ENCODE measurements around the gene FZD4.
"Not testable (repeated sequence)": the region's sequence is repeated elsewhere in the genome, so short reads cannot be mapped to it uniquely, and the experiment has no call there.

Gene FZD4

GRCh38 chr11:86955361-86956120 is at the start of gene FZD4:
Gene FZD4, minus strand, starts transcription at chr11:86955395. Its CDS starts 310 bp downstream, at chr11:86955085.
- H3K4me3 ChIP-seq (ENCODE audit: low read depth, low read length): peak within 1 kb of the TSS; percentile 86

GRCh38 chr11:87004281-87004680 is 49.1 kb upstream of the FZD4 start:
- not testable (repeated sequence) for H3K27ac ChIP-seq (ENCODE audit: low read depth, low read length); H3K27me3 ChIP-seq (ENCODE audit: control insufficient read depth, insufficient read depth, low read length); H3K36me3 ChIP-seq (ENCODE audit: control insufficient read depth, insufficient read depth, low read length); H3K4me3 ChIP-seq (ENCODE audit: low read depth, low read length); H3K9ac ChIP-seq (ENCODE audit: low read length); H3K9me3 ChIP-seq (ENCODE audit: control insufficient read depth, insufficient read depth, low read depth, low read length)
- H3K4me1 ChIP-seq (ENCODE audit: control insufficient read depth, insufficient read depth, low read length): peaks cover 11% of the 10 kb centered on the region; the same call in 1 of the 2 replicates

More at GRCh38 chr11:86955361-86956120, at the start of gene FZD4:
- peaks cover 15% of the 10 kb centered on the region for H3K36me3 ChIP-seq (ENCODE audit: control insufficient read depth, insufficient read depth, low read length)
- peaks cover 11% of the 10 kb centered on the region for H3K27me3 ChIP-seq (ENCODE audit: control insufficient read depth, insufficient read depth, low read length)
- peaks cover 13% of the 10 kb centered on the region for H3K4me1 ChIP-seq (ENCODE audit: control insufficient read depth, insufficient read depth, low read length)
- peak within 1 kb of the TSS; percentile 7; the same call in 1 of the 2 replicates for H3K27ac ChIP-seq (ENCODE audit: low read depth, low read length)
- no peaks in the 10 kb centered on the region for H3K9me3 ChIP-seq (ENCODE audit: control insufficient read depth, insufficient read depth, low read depth, low read length)
- peak within 1 kb of the TSS; percentile 82 for H3K9ac ChIP-seq (ENCODE audit: low read length)

- Histone ChIP-seq H3K4me1 (ENCODE audit: control insufficient read depth, insufficient read depth, low read length) (peaks cover 13% of the 10 kb centered on the region; the same call in 1 of the 2 replicates), H3K36me3 (ENCODE audit: control insufficient read depth, insufficient read depth, low read length) (no peaks in the 10 kb centered on the region), H3K4me3 (ENCODE audit: low read depth, low read length) (no peak overlapping the region), H3K9me3 (ENCODE audit: control insufficient read depth, insufficient read depth, low read depth, low read length) (no peaks in the 10 kb centered on the region), H3K9ac (ENCODE audit: low read length) (no peak overlapping the region), H3K27me3 (ENCODE audit: control insufficient read depth, insufficient read depth, low read length) (no peaks in the 10 kb centered on the region), H3K27ac (ENCODE audit: low read depth, low read length) (no peak overlapping the region)
Observed at GRCh38 chr11:87002918-87003317, 47.7 kb upstream of the FZD4 start.

- Histone ChIP-seq H3K27ac (ENCODE audit: low read depth, low read length) (peak overlapping the region; percentile 67; the same call in 1 of the 2 replicates), H3K9ac (ENCODE audit: low read length) (peak overlapping the region; percentile 59), H3K36me3 (ENCODE audit: control insufficient read depth, insufficient read depth, low read length) (no peaks in the 10 kb centered on the region), H3K4me3 (ENCODE audit: low read depth, low read length) (no peak overlapping the region), H3K4me1 (ENCODE audit: control insufficient read depth, insufficient read depth, low read length) (peaks cover 21% of the 10 kb centered on the region; the same call in 1 of the 2 replicates), H3K9me3 (ENCODE audit: control insufficient read depth, insufficient read depth, low read depth, low read length) (no peaks in the 10 kb centered on the region), H3K27me3 (ENCODE audit: control insufficient read depth, insufficient read depth, low read length) (no peaks in the 10 kb centered on the region)
Observed at GRCh38 chr11:86999859-87000753, 44.9 kb upstream of the FZD4 start.

- H3K27ac ChIP-seq (ENCODE audit: low read depth, low read length): peak overlapping the region; percentile 67; the same call in 1 of the 2 replicates
- no peak overlapping the region for H3K4me3 ChIP-seq (ENCODE audit: low read depth, low read length)
- H3K9ac ChIP-seq (ENCODE audit: low read length): peak overlapping the region; percentile 59
- no peaks in the 10 kb centered on the region for H3K36me3 ChIP-seq (ENCODE audit: control insufficient read depth, insufficient read depth, low read length)
- H3K9me3 ChIP-seq (ENCODE audit: control insufficient read depth, insufficient read depth, low read depth, low read length): no peaks in the 10 kb centered on the region
- no peaks in the 10 kb centered on the region for H3K27me3 ChIP-seq (ENCODE audit: control insufficient read depth, insufficient read depth, low read length)
- H3K4me1 ChIP-seq (ENCODE audit: control insufficient read depth, insufficient read depth, low read length): peaks cover 21% of the 10 kb centered on the region; the same call in 1 of the 2 replicates
Observed at GRCh38 chr11:86999388-86999787, 44.2 kb upstream of the FZD4 start.

GRCh38 chr11:86996953-86997570 is 41.9 kb upstream of the FZD4 start:
- no peaks in the 10 kb centered on the region for H3K9me3 ChIP-seq (ENCODE audit: control insufficient read depth, insufficient read depth, low read depth, low read length)
- no peaks in the 10 kb centered on the region for H3K27me3 ChIP-seq (ENCODE audit: control insufficient read depth, insufficient read depth, low read length)
- no peak overlapping the region for H3K27ac ChIP-seq (ENCODE audit: low read depth, low read length)
- no peak overlapping the region for H3K9ac ChIP-seq (ENCODE audit: low read length)
- H3K4me1 ChIP-seq (ENCODE audit: control insufficient read depth, insufficient read depth, low read length): peaks cover 24% of the 10 kb centered on the region; the same call in 1 of the 2 replicates
- no peaks in the 10 kb centered on the region for H3K36me3 ChIP-seq (ENCODE audit: control insufficient read depth, insufficient read depth, low read length)
- H3K4me3 ChIP-seq (ENCODE audit: low read depth, low read length): no peak overlapping the region

GRCh38 chr11:86993031-86993430 is 37.8 kb upstream of the FZD4 start:
- Histone ChIP-seq H3K27ac (ENCODE audit: low read depth, low read length) (no peak overlapping the region; the same call in 1 of the 2 replicates), H3K27me3 (ENCODE audit: control insufficient read depth, insufficient read depth, low read length) (no peaks in the 10 kb centered on the region), H3K4me3 (ENCODE audit: low read depth, low read length) (no peak overlapping the region), H3K9ac (ENCODE audit: low read length) (no peak overlapping the region), H3K9me3 (ENCODE audit: control insufficient read depth, insufficient read depth, low read depth, low read length) (no peaks in the 10 kb centered on the region), H3K36me3 (ENCODE audit: control insufficient read depth, insufficient read depth, low read length) (no peaks in the 10 kb centered on the region), H3K4me1 (ENCODE audit: control insufficient read depth, insufficient read depth, low read length) (peaks cover 33% of the 10 kb centered on the region)

GRCh38 chr11:86992340-86992739 is 37.1 kb upstream of the FZD4 start:
- not testable (repeated sequence) for H3K27ac ChIP-seq (ENCODE audit: low read depth, low read length); H3K9ac ChIP-seq (ENCODE audit: low read length); H3K27me3 ChIP-seq (ENCODE audit: control insufficient read depth, insufficient read depth, low read length); H3K9me3 ChIP-seq (ENCODE audit: control insufficient read depth, insufficient read depth, low read depth, low read length); H3K4me3 ChIP-seq (ENCODE audit: low read depth, low read length); H3K36me3 ChIP-seq (ENCODE audit: control insufficient read depth, insufficient read depth, low read length)
- H3K4me1 ChIP-seq (ENCODE audit: control insufficient read depth, insufficient read depth, low read length): peaks cover 31% of the 10 kb centered on the region

GRCh38 chr11:86991341-86991740 is 36.1 kb upstream of the FZD4 start:
- Histone ChIP-seq H3K36me3 (ENCODE audit: control insufficient read depth, insufficient read depth, low read length) (no peaks in the 10 kb centered on the region), H3K27me3 (ENCODE audit: control insufficient read depth, insufficient read depth, low read length) (no peaks in the 10 kb centered on the region), H3K9me3 (ENCODE audit: control insufficient read depth, insufficient read depth, low read depth, low read length) (no peaks in the 10 kb centered on the region), H3K9ac (ENCODE audit: low read length) (no peak overlapping the region), H3K4me1 (ENCODE audit: control insufficient read depth, insufficient read depth, low read length) (peaks cover 25% of the 10 kb centered on the region), H3K27ac (ENCODE audit: low read depth, low read length) (no peak overlapping the region), H3K4me3 (ENCODE audit: low read depth, low read length) (no peak overlapping the region)

- H3K27ac ChIP-seq (ENCODE audit: low read depth, low read length): no peak overlapping the region
- H3K4me3 ChIP-seq (ENCODE audit: low read depth, low read length): no peak overlapping the region
- H3K36me3 ChIP-seq (ENCODE audit: control insufficient read depth, insufficient read depth, low read length): no peaks in the 10 kb centered on the region
- H3K9ac ChIP-seq (ENCODE audit: low read length): no peak overlapping the region
- no peaks in the 10 kb centered on the region for H3K9me3 ChIP-seq (ENCODE audit: control insufficient read depth, insufficient read depth, low read depth, low read length)
- no peaks in the 10 kb centered on the region for H3K27me3 ChIP-seq (ENCODE audit: control insufficient read depth, insufficient read depth, low read length)
- peaks cover 25% of the 10 kb centered on the region for H3K4me1 ChIP-seq (ENCODE audit: control insufficient read depth, insufficient read depth, low read length)
Observed at GRCh38 chr11:86990515-86990914, 35.3 kb upstream of the FZD4 start.
